ENCODE measurements around the gene IFT88.
"Not testable (repeated sequence)": the region's sequence is repeated elsewhere in the genome, so short reads cannot be mapped to it uniquely, and the experiment has no call there.

IFT88 gene

GRCh38 chr13:20647758-20648157, 80.8 kb downstream of the IFT88 start:
- DNase-seq = no peak

GRCh38 chr13:20652946-20653345, 86.0 kb downstream of the IFT88 start:
- no peak for DNase-seq

GRCh38 chr13:20654156-20654555, 87.2 kb downstream of the IFT88 start:
- DNase-seq = no peak

- DNase-seq = no peak
These were observed 91.6 kb downstream of the IFT88 start for GRCh38 chr13:20658451-20659040.

GRCh38 chr13:20664351-20664750, 97.4 kb downstream of the IFT88 start:
- no peak for DNase-seq

- no peak for DNase-seq
These were observed 100.0 kb downstream of the IFT88 start for GRCh38 chr13:20666948-20667347.

GRCh38 chr13:20667857-20668437, 101.0 kb downstream of the IFT88 start:
- DNase-seq = no peak

GRCh38 chr13:20669162-20669561, 102.2 kb downstream of the IFT88 start:
- DNase-seq = no peak

GRCh38 chr13:20671789-20672188, 104.8 kb downstream of the IFT88 start:
- DNase-seq = no peak

- DNase-seq = no peak
These were observed 105.8 kb downstream of the IFT88 start for GRCh38 chr13:20672772-20673171.

- DNase-seq = no peak
These were observed 106.8 kb downstream of the IFT88 start for GRCh38 chr13:20673715-20674114.

- no peak for DNase-seq
These were observed 109.3 kb downstream of the IFT88 start for GRCh38 chr13:20676213-20676612.

- not testable (repeated sequence) for DNase-seq
These were observed 111.6 kb downstream of the IFT88 start for GRCh38 chr13:20678606-20679005.

GRCh38 chr13:20679879-20680278, 112.9 kb downstream of the IFT88 start:
- DNase-seq = no peak

- DNase-seq = no peak
These were observed 113.6 kb downstream of the IFT88 start for GRCh38 chr13:20680416-20681080.

GRCh38 chr13:20681481-20681880, 114.5 kb downstream of the IFT88 start:
- not testable (repeated sequence) for DNase-seq

GRCh38 chr13:20682061-20682460, 115.1 kb downstream of the IFT88 start:
- no peak for DNase-seq

- DNase-seq = no peak
These were observed 117.1 kb downstream of the IFT88 start for GRCh38 chr13:20684041-20684440.

- DNase-seq = no peak
These were observed 117.6 kb downstream of the IFT88 start for GRCh38 chr13:20684546-20684945.

- no peak for DNase-seq
These were observed 118.1 kb downstream of the IFT88 start for GRCh38 chr13:20685092-20685491.

- DNase-seq = no peak
These were observed 119.2 kb downstream of the IFT88 start for GRCh38 chr13:20686167-20686566.

- no peak for DNase-seq
These were observed 120.1 kb downstream of the IFT88 start for GRCh38 chr13:20686863-20687579.

GRCh38 chr13:20689291-20689690, 122.3 kb downstream of the IFT88 start:
- DNase-seq = no peak

GRCh38 chr13:20691616-20692015, 124.7 kb downstream of the IFT88 start:
- DNase-seq = no peak
